Neural progenitor cell (in vitro differentiated cells): Measurements from ENCODE around the gene KIAA1217. TPM values are rescaled to one million over a fixed set of nuclear protein-coding genes. Genes with fewer than 3 reads are reported as not detected.

Experiments used
- DNase-seq: peaks from one replicate; pipeline ENCODE4 v3.0.0-alpha.2; 2016; ENCODE audit warnings: low spot score
- H2AFZ ChIP-seq: fragments of 200-600 bp; sonication (generic); replicated peaks from 2 replicates; pipeline ENCODE4 v1.6.1; 2016; ENCODE audit warnings: antibody characterized with exemption
- H3F3A ChIP-seq: fragments of 200-600 bp; sonication (generic); 2 replicates; pipeline ENCODE4 v1.6.1; 2016; ENCODE audit warnings: antibody characterized with exemption, low read depth
- H3K27ac ChIP-seq: fragments of 200-600 bp; sonication (generic); 2 replicates; pipeline ENCODE4 v1.5.1; 2016; ENCODE audit warnings: mild to moderate bottlenecking
- H3K27me3 ChIP-seq: fragments of 200-600 bp; sonication (generic); 2 replicates; pipeline ENCODE4 v1.6.1; 2016; ENCODE audit warnings: mild to moderate bottlenecking, moderate library complexity
- H3K36me3 ChIP-seq: fragments of 200-600 bp; sonication (generic); 2 replicates; pipeline ENCODE4 v1.5.1; 2016
- H3K4me1 ChIP-seq: fragments of 200-600 bp; sonication (generic); 2 replicates; pipeline ENCODE4 v1.6.1; 2016; ENCODE audit warnings: mixed run types
- H3K4me2 ChIP-seq: fragments of 200-600 bp; sonication (generic); 2 replicates; pipeline ENCODE4 v1.6.1; 2016
- H3K4me3 ChIP-seq: fragments of 200-600 bp; sonication (generic); 2 replicates; pipeline ENCODE4 v1.5.1; 2016
- H3K79me2 ChIP-seq: fragments of 200-600 bp; sonication (generic); 2 replicates; pipeline ENCODE4 v1.6.1; 2016; ENCODE audit warnings: low read depth
- H3K9ac ChIP-seq: fragments of 200-600 bp; sonication (generic); 2 replicates; pipeline ENCODE4 v1.6.1; 2016
- H3K9me3 ChIP-seq: fragments of 200-600 bp; sonication (generic); 2 replicates; pipeline ENCODE4 v1.5.1; 2016; ENCODE audit warnings: low read depth
- H4K20me1 ChIP-seq: fragments of 200-600 bp; sonication (generic); 2 replicates; pipeline ENCODE4 v1.6.1; 2016; ENCODE audit warnings: low read depth
- H3K27ac Mint-ChIP-seq: 3 replicates; pipeline ENCODE4 v1.8.0; 2021; ENCODE audit warnings: mixed read lengths
- H3K27me3 Mint-ChIP-seq: 2 replicates; pipeline ENCODE4 v1.8.0; 2022; ENCODE audit warnings: low read depth, mild to moderate bottlenecking, inconsistent platforms, moderate library complexity, mixed read lengths; ENCODE audit not compliant: insufficient read depth
- H3K36me3 Mint-ChIP-seq: 3 replicates; pipeline ENCODE4 v1.8.0; 2021; ENCODE audit warnings: mixed read lengths
- H3K4me1 Mint-ChIP-seq: 3 replicates; pipeline ENCODE4 v1.8.0; 2021; ENCODE audit warnings: mixed read lengths
- H3K4me3 Mint-ChIP-seq: 3 replicates; pipeline ENCODE4 v1.8.0; 2021; ENCODE audit warnings: mild to moderate bottlenecking, moderate library complexity, mixed read lengths
- H3K9me3 Mint-ChIP-seq: 3 replicates; pipeline ENCODE4 v1.8.0; 2020; ENCODE audit warnings: mixed read lengths
- EZH2 ChIP-seq: fragments of 200-600 bp; sonication (generic); IDR thresholded peaks from 2 replicates; pipeline ENCODE4 v1.6.1; 2017; ENCODE audit warnings: antibody characterized with exemption, mild to moderate bottlenecking, moderate library complexity
- EZH2phosphoT487 ChIP-seq: fragments of 200-600 bp; sonication (generic); IDR thresholded peaks from 2 replicates; pipeline ENCODE4 v1.6.1; 2017; ENCODE audit warnings: antibody characterized with exemption
- total RNA-seq: library from RNA; depleted of rRNA; stranded (reverse); fragments of >200 nt; gene quantifications from 2 replicates; pipeline ENCODE4 v1.2.3, GENCODE V29; 2015; ENCODE audit warnings: low replicate concordance
- TF ChIP-seq, protein P1 (sequence below): fragments of 200-600 bp; sonication (generic); IDR thresholded peaks from 2 replicates; pipeline ENCODE4 v1.5.1; 2017; ENCODE audit warnings: antibody characterized with exemption, mild to moderate bottlenecking

KIAA1217 gene
- total RNA-seq, 1 donor from 2014 or later: 13.1 TPM

DNA sequence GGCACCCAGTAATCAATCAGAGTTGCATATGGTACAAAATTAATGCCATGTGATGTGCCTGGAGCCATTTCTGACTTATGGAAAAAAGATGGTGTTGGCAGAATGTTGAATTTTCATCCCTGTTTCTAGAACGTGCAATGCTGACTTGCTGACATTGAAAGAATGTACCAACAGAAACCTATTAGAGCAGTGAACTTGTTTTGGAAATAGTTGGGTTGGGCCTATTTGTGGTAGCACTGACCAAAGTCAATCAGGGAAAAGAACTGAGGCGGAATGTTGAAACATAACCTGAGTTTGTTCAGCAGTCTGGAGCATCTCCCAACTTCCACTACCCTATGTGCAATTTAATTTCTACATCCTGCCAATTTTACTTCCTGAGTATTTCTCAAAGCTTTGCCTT, 11.7 kb upstream of the KIAA1217 start:
- Mint-ChIP-seq H3K27me3 (peaks cover 3% of the 10 kb centered on the region), H3K27ac (no peak overlapping the region), H3K4me3 (no peak overlapping the region), H3K9me3 (peaks cover 3% of the 10 kb centered on the region), H3K4me1 (peaks cover 29% of the 10 kb centered on the region), H3K36me3 (no peaks in the 10 kb centered on the region)
- no peak for TF ChIP-seq EZH2
- TF ChIP-seq, protein P1, sequence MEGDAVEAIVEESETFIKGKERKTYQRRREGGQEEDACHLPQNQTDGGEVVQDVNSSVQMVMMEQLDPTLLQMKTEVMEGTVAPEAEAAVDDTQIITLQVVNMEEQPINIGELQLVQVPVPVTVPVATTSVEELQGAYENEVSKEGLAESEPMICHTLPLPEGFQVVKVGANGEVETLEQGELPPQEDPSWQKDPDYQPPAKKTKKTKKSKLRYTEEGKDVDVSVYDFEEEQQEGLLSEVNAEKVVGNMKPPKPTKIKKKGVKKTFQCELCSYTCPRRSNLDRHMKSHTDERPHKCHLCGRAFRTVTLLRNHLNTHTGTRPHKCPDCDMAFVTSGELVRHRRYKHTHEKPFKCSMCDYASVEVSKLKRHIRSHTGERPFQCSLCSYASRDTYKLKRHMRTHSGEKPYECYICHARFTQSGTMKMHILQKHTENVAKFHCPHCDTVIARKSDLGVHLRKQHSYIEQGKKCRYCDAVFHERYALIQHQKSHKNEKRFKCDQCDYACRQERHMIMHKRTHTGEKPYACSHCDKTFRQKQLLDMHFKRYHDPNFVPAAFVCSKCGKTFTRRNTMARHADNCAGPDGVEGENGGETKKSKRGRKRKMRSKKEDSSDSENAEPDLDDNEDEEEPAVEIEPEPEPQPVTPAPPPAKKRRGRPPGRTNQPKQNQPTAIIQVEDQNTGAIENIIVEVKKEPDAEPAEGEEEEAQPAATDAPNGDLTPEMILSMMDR: no peak
- no peak for TF ChIP-seq EZH2phosphoT487
- Histone ChIP-seq H3K27ac (no peak overlapping the region), H3K36me3 (no peaks in the 10 kb centered on the region), H3K4me1 (peaks cover 14% of the 10 kb centered on the region), H3K9ac (no peak overlapping the region), H3K9me3 (no peaks in the 10 kb centered on the region), H3K79me2 (no peaks in the 10 kb centered on the region), H3F3A (no peaks in the 10 kb centered on the region), H3K27me3 (no peaks in the 10 kb centered on the region), H2AFZ (no peak overlapping the region), H3K4me3 (no peak overlapping the region), H4K20me1 (no peaks in the 10 kb centered on the region), H3K4me2 (no peak overlapping the region)
- no peak for DNase-seq

DNA sequence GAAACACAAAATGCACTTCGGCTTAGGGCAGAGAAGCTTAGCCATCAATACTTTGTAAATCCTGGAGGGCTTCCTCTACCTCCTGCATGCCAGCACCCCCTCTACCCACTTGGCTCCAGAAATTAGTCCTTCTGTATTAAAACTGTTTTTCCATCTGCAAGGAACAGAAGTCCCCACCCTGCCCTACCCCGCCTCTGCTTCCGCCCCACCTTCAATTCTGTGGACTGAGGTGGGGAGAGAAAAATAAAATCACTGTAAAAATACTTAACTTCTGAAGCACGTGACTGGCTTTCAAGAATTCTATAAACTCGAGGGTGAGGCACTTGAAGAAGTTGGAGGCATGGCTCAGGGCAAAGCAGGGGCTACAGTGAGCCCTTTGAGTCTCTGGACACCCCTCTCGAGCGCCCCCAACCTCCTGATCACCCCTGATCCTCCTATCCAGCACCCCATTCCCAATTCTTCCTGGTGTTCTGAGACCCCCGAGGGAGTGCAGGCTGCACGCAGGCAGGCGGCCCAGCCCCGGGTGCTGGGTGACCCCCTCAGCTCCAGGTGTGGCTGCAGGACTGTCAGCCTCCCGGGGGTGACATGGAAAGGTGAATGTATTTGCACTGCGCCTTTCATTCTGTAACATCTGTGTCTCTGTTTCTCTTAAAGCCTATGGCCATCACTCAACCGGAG, 7.3 kb upstream of the KIAA1217 start:
- H3K9me3 Mint-ChIP-seq: no peaks in the 10 kb centered on the region
- Histone ChIP-seq H3K79me2 (no peaks in the 10 kb centered on the region), H3F3A (peaks cover 8% of the 10 kb centered on the region), H3K9me3 (no peaks in the 10 kb centered on the region), H3K27ac (no peak overlapping the region), H3K4me1 (peaks cover 29% of the 10 kb centered on the region), H3K9ac (no peak overlapping the region), H4K20me1 (no peaks in the 10 kb centered on the region), H3K36me3 (no peaks in the 10 kb centered on the region), H3K4me2 (peak overlapping the region; percentile 56), H2AFZ (peak overlapping the region; percentile 56), H3K27me3 (no peaks in the 10 kb centered on the region), H3K4me3 (no peak overlapping the region)
- H3K27me3 Mint-ChIP-seq: peaks cover 5% of the 10 kb centered on the region
- no peaks in the 10 kb centered on the region for H3K36me3 Mint-ChIP-seq
- H3K4me1 Mint-ChIP-seq: peaks cover 24% of the 10 kb centered on the region
- H3K4me3 Mint-ChIP-seq: no peak overlapping the region
- H3K27ac Mint-ChIP-seq: no peak overlapping the region
- TF ChIP-seq, protein P1: no peak
- TF ChIP-seq EZH2: no peak
- TF ChIP-seq EZH2phosphoT487: no peak
- DNase-seq: peak; percentile 47

DNA sequence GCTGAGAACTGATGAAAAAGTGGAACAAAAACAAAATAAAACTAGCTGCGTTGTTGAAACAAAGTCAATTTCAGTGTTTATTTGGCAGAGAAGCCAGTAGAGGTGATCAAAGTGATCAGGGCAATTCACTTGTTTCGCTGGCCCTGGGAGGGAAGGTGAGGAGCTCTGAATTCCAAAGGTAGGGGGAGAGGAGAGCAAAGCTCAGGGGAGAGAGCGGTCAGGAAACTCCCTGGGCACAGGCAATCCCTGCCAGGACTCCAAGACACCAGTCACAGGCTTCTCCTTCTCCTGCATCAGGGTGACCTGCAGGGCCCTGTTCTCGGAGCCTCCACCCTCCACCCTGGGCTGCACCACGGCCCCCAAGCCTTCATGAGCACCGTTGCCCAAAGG, 6.8 kb upstream of the KIAA1217 start:
- TF ChIP-seq, protein P1: no peak
- TF ChIP-seq EZH2phosphoT487: no peak
- TF ChIP-seq EZH2: no peak
- H3K27ac ChIP-seq: no peak overlapping the region
- Mint-ChIP-seq H3K36me3 (no peaks in the 10 kb centered on the region), H3K27me3 (peaks cover 5% of the 10 kb centered on the region), H3K9me3 (no peaks in the 10 kb centered on the region), H3K4me1 (peaks cover 28% of the 10 kb centered on the region), H3K4me3 (no peak overlapping the region), H3K27ac (peak overlapping the region; percentile 54)
- H4K20me1 ChIP-seq: no peaks in the 10 kb centered on the region
- no peaks in the 10 kb centered on the region for H3K27me3 ChIP-seq
- peak overlapping the region; percentile 56 for H3K4me2 ChIP-seq
- H3K79me2 ChIP-seq: no peaks in the 10 kb centered on the region
- no peaks in the 10 kb centered on the region for H3K9me3 ChIP-seq
- H3F3A ChIP-seq: peaks cover 14% of the 10 kb centered on the region
- H3K4me1 ChIP-seq: peaks cover 34% of the 10 kb centered on the region
- peak overlapping the region; percentile 56 for H2AFZ ChIP-seq
- no peaks in the 10 kb centered on the region for H3K36me3 ChIP-seq
- H3K4me3 ChIP-seq: no peak overlapping the region
- peak; percentile 50 for DNase-seq
- no peak overlapping the region for H3K9ac ChIP-seq
